Erythroblast (primary cell): ENCODE data around the gene BLNK.
A peak's percentile ranks its signal among the peaks of the same experiment; 100 is the strongest.

ENCODE experiments used
- DNase-seq, 2 experiments: peaks; one replicate each; lab custom pipeline; 2025; lab: John Stamatoyannopoulos, UW
- GATA1 ChIP-seq: IDR thresholded peaks from 2 replicates; pipeline ENCODE4 v1.6.1; 2011; ENCODE audit warnings: low read depth, mild to moderate bottlenecking, control low read depth, low read length, moderate library complexity
- POLR2A ChIP-seq: IDR thresholded peaks from 2 replicates; pipeline ENCODE4 v1.6.1; 2011; ENCODE audit warnings: mild to moderate bottlenecking, low read length

The BLNK gene

GRCh38 chr10:96298362-96298761 lies 27.0 kb upstream of the BLNK start:
- DNase-seq = no peak
- no peak for TF ChIP-seq GATA1
- no peak for TF ChIP-seq POLR2A

GRCh38 chr10:96297486-96297885 lies 26.1 kb upstream of the BLNK start:
- no peak for DNase-seq
- TF ChIP-seq POLR2A (no peak), GATA1 (no peak)

GRCh38 chr10:96295475-96295874 lies 24.1 kb upstream of the BLNK start:
- no peak for TF ChIP-seq GATA1
- DNase-seq = no peak

GRCh38 chr10:96292971-96293920 lies 21.9 kb upstream of the BLNK start:
- TF ChIP-seq POLR2A = no peak
- no peak for TF ChIP-seq GATA1
- peak; percentile 31 to 38 for DNase-seq

- DNase-seq = no peak
- TF ChIP-seq POLR2A = no peak
- TF ChIP-seq GATA1 = no peak
Observed at GRCh38 chr10:96290368-96291133, 19.2 kb upstream of the BLNK start.

- no peak for DNase-seq
- TF ChIP-seq GATA1 = no peak
- TF ChIP-seq POLR2A = no peak
Observed at GRCh38 chr10:96289218-96289910, 18.0 kb upstream of the BLNK start.

- TF ChIP-seq GATA1 (no peak), POLR2A (no peak)
- DNase-seq = no peak
Observed at GRCh38 chr10:96288151-96288621, 16.8 kb upstream of the BLNK start.

GRCh38 chr10:96287392-96288105 lies 16.2 kb upstream of the BLNK start:
- TF ChIP-seq POLR2A (no peak), GATA1 (no peak)
- DNase-seq = no peak

- no peak for TF ChIP-seq POLR2A
- TF ChIP-seq GATA1 = no peak
- no peak for DNase-seq
Observed at GRCh38 chr10:96285331-96285752, 14.0 kb upstream of the BLNK start.

- no peak for DNase-seq
- TF ChIP-seq GATA1 (no peak), POLR2A (no peak)
Observed at GRCh38 chr10:96283756-96284155, 12.4 kb upstream of the BLNK start.

GRCh38 chr10:96283351-96283750 lies 12.0 kb upstream of the BLNK start:
- TF ChIP-seq GATA1 (no peak), POLR2A (no peak)

GRCh38 chr10:96281444-96282029 lies 10.2 kb upstream of the BLNK start:
- DNase-seq = no peak
- TF ChIP-seq GATA1 (no peak), POLR2A (no peak)

More at GRCh38 chr10:96283351-96283750, 12.0 kb upstream of the BLNK start:
- DNase-seq = no peak

GRCh38 chr10:96280859-96281258 lies 9.5 kb upstream of the BLNK start:
- DNase-seq = no peak
- no peak for TF ChIP-seq GATA1
